Measurements from ENCODE around the gene PLCD4. TPM values are rescaled to one million over a fixed set of nuclear protein-coding genes. Genes with fewer than 3 reads are reported as not detected.

The PLCD4 gene
- total and polyA plus RNA-seq, 10 of the 15 experiments (the other 5 are each of a cell fraction or from before 2014, with no cell fraction given), result under 0.01 to 1.5 (median 0.23) TPM; not detected in 2

DNA sequence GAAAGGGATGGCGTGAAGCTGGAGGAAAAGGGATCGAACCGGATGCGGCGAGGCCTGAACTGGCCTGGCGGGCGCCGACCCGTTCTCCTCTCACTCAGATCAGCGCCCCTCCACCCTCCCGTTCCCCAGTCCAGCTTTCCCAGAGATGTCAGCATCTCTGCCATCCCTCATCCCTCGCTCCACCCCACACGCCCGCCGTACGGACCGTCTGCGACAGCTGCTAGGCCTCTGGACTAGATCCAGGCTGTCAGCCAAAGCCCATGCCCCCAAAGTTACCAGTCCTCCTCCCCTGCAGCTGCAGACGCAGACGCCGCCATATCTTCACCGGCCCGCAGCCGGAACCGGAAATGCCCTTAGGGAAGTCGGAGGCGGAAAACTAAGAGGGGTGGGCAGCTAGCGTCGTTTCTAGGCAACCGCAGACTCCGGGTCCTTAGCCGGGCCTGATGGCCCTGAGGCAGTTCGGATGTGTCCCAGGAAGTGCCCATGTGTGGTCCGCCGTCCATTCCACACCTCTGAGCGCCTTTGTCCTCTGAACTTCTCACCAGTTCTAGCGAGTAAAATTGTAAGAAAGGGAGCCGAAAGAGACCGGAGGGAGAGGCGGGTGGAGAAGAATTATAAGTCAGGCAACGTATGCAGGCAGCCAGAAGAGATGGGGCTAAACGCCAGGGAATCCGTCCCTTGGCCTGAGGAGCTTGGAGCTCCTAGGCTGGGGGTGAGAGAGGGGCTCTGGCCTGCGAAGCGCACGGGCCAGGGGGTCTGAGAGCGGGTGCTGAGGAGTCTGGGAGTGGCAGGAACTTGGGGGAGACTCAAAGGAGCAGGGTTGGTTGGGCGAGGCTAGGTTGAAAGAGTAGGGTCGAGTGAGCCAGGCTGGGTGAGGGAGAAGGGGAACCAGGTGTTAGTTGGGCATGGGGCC is 64.2 kb downstream of the PLCD4 start, which contains the start of the genes RNF25 and STK36 (continued):
- no peak for TF ChIP-seq BHLHE40 (IDR thresholded peaks at IDR 0.05; ENCODE audit: borderline replicate concordance in 1 of 2, low read depth in 2 of 2, low read length in 1 of 2)
- no peak for TF ChIP-seq KDM1A (IDR thresholded peaks at IDR 0.05; ENCODE audit: borderline replicate concordance)
- TF ChIP-seq ZNF274 (IDR thresholded peaks at IDR 0.05; ENCODE audit: insufficient read depth, insufficient read length), result no peak
- TF ChIP-seq PAX5 (IDR thresholded peaks at IDR 0.05; ENCODE audit: borderline replicate concordance, low read depth, low read length), result no peak
- TF ChIP-seq YBX1 (IDR thresholded peaks at IDR 0.05), result no peak
- TF ChIP-seq RUNX3 (IDR thresholded peaks at IDR 0.05; ENCODE audit: low read length), result peak; percentile 6; the same call in 1 of the 2 replicates
- no peak for TF ChIP-seq SP1 (IDR thresholded peaks at IDR 0.05; ENCODE audit: low read depth, low read length)
- TF ChIP-seq IKZF2 (IDR thresholded peaks at IDR 0.05), result no peak; a peak in 1 of 4 replicates
- TF ChIP-seq KLF5 (IDR thresholded peaks at IDR 0.05; ENCODE audit: partially characterized antibody), result no peak
- no peak for TF ChIP-seq NR2C2 (IDR thresholded peaks at IDR 0.05; ENCODE audit: borderline replicate concordance, control insufficient read depth, insufficient read length, low read depth)
- no peak for TF ChIP-seq FOXM1 (IDR thresholded peaks at IDR 0.05; ENCODE audit: low read depth, low read length)
- TF ChIP-seq ZNF24 (IDR thresholded peaks at IDR 0.05), result no peak
- TF ChIP-seq, protein P1, sequence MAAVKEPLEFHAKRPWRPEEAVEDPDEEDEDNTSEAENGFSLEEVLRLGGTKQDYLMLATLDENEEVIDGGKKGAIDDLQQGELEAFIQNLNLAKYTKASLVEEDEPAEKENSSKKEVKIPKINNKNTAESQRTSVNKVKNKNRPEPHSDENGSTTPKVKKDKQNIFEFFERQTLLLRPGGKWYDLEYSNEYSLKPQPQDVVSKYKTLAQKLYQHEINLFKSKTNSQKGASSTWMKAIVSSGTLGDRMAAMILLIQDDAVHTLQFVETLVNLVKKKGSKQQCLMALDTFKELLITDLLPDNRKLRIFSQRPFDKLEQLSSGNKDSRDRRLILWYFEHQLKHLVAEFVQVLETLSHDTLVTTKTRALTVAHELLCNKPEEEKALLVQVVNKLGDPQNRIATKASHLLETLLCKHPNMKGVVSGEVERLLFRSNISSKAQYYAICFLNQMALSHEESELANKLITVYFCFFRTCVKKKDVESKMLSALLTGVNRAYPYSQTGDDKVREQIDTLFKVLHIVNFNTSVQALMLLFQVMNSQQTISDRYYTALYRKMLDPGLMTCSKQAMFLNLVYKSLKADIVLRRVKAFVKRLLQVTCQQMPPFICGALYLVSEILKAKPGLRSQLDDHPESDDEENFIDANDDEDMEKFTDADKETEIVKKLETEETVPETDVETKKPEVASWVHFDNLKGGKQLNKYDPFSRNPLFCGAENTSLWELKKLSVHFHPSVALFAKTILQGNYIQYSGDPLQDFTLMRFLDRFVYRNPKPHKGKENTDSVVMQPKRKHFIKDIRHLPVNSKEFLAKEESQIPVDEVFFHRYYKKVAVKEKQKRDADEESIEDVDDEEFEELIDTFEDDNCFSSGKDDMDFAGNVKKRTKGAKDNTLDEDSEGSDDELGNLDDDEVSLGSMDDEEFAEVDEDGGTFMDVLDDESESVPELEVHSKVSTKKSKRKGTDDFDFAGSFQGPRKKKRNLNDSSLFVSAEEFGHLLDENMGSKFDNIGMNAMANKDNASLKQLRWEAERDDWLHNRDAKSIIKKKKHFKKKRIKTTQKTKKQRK (IDR thresholded peaks at IDR 0.05; ENCODE audit: low read depth, low read length), result no peak
- no peak; the same call in 1 of the 2 replicates for TF ChIP-seq ZNF207 (IDR thresholded peaks at IDR 0.05; ENCODE audit: borderline replicate concordance)
- TF ChIP-seq POLR2A (IDR thresholded peaks at IDR 0.05; ENCODE audit: low read depth, low read length), result peak; percentile 88
- TF ChIP-seq PRDM15 (CRISPR knock-in tag; IDR thresholded peaks at IDR 0.05), result no peak
- peak; percentile 57; the same call in 1 of the 2 replicates for TF ChIP-seq PKNOX1 (IDR thresholded peaks at IDR 0.05)
- no peak for TF ChIP-seq ESRRA (IDR thresholded peaks at IDR 0.05; ENCODE audit: low read length)
- TF ChIP-seq RAD51 (IDR thresholded peaks at IDR 0.05), result no peak
- no peak for TF ChIP-seq ZNF217 (IDR thresholded peaks at IDR 0.05)
- TF ChIP-seq NRF1 (conservative IDR thresholded peaks at IDR 0.05; ENCODE audit: low read depth, low read length), result no peak
- TF ChIP-seq CREM (IDR thresholded peaks at IDR 0.05; ENCODE audit: low read depth), result no peak

Data from GM12878 (cell line).